Sigmoid colon (tissue), 7 donors: ENCODE results near the gene TIGD7. TPM values are rescaled to one million over a fixed set of nuclear protein-coding genes. Genes with fewer than 3 reads are reported as not detected.

Source experiments
- DNase-seq: peaks from one replicate; pipeline ENCODE4 v3.0.0-alpha.2; 2019
- H3K27ac ChIP-seq, 4 donors: fragments of 200-600 bp; sonication (generic); one replicate each; pipeline ENCODE4 v1.5.1; 2016 to 2019; ENCODE audit warnings: mild to moderate bottlenecking in 1 of 4
- H3K27me3 ChIP-seq, 3 donors: fragments of 200-600 bp; sonication (generic); one replicate each; pipeline ENCODE4 v1.5.1; 2019; ENCODE audit warnings: mild to moderate bottlenecking in 1 of 3
- H3K36me3 ChIP-seq, 4 donors: fragments of 200-600 bp; sonication (generic); one replicate each; pipeline ENCODE4 v1.5.1; 2016 to 2019
- H3K4me1 ChIP-seq, 4 donors: fragments of 200-600 bp; sonication (generic); one replicate each; pipeline ENCODE4 v1.5.1; 2017 to 2019
- H3K4me3 ChIP-seq, 4 donors: fragments of 200-600 bp; sonication (generic); one replicate each; pipeline ENCODE4 v1.5.1; 2017 to 2019; ENCODE audit warnings: mild to moderate bottlenecking in 2 of 4, moderate library complexity in 1 of 4
- H3K9me3 ChIP-seq, 4 donors: fragments of 200-600 bp in 3 of 4; sonication (generic) in 3 of 4; one replicate each; pipeline versions ENCODE4 v1.5.1 to v1.6.1; 2013 to 2019
- CTCF ChIP-seq, 4 experiments: fragments of 450-650 bp in 3 of 4; fragments of 200-600 bp in 1 of 4; IDR thresholded peaks; one replicate each; pipeline ENCODE4 v1.5.1; 2016 to 2019; ENCODE audit warnings: antibody characterized with exemption in 4 of 4, mild to moderate bottlenecking in 3 of 4, moderate library complexity in 2 of 4
- EP300 ChIP-seq, 4 donors: sonication (generic); formaldehyde crosslinking; IDR thresholded peaks; one replicate each; pipeline ENCODE4 v1.6.1; 2017; ENCODE audit warnings: antibody characterized with exemption in 4 of 4
- POLR2A ChIP-seq, 2 donors: fragments of 450-650 bp; IDR thresholded peaks; one replicate each; pipeline ENCODE4 v1.6.1; 2016; ENCODE audit warnings: antibody characterized with exemption in 2 of 2, mild to moderate bottlenecking in 2 of 2, moderate library complexity in 2 of 2
- POLR2AphosphoS5 ChIP-seq, 4 donors: sonication (generic); formaldehyde crosslinking; IDR thresholded peaks; one replicate each; pipeline ENCODE4 v1.6.1; 2017; ENCODE audit warnings: antibody characterized with exemption in 4 of 4
- WGBS, 2 donors: extraction: QIAGEN DNeasy Blood & Tissue Kit; methylation state at CpG; one replicate each; pipeline ENCODE4 v1.1.7; 2013; 5-methylcytosine and 5-hydroxymethylcytosine counted together
- intact Hi-C: fragments of 100-400 bp; cut with DNase I; formaldehyde crosslinking; loops from one replicate; pipeline ENCODE4 v1.15.1; 2023
- polyA plus RNA-seq, 3 donors: library from polyadenylated mRNA; stranded (reverse); fragments of 200-250 nt; gene quantifications; one replicate each; pipeline ENCODE4 v1.2.3, GENCODE V29; 2013
- total RNA-seq, 4 donors: library from RNA; depleted of rRNA; stranded (reverse); fragments of >200 nt; gene quantifications; one replicate each; pipeline ENCODE4 v1.1.0, GENCODE V29; 2016
- donor health status: healthy with polysubstance abuse.
- donor health status: Bipolar disorder and iron deficiency.
- donor health status: healthy.

The TIGD7 gene
- total and polyA plus RNA-seq, 7 donors = 1.2 to 12.8 (median 4.2) TPM

GRCh38 chr16:3259836-3260235, 45.4 kb downstream of the TIGD7 start:
- H3K4me3 ChIP-seq = no peak overlapping the region
- intact Hi-C loops = loop anchor here (10.0 kb wide), 1 partner anchor 195 kb away; no protein-coding TSS in a partner anchor
- H3K9me3 ChIP-seq = no peaks in the 10 kb centered on the region
- no peak for DNase-seq
- peaks cover 0 to 8% (median 0%) of the 10 kb centered on the region in 3 donors for H3K27me3 ChIP-seq
- H3K4me1 ChIP-seq = peaks cover 0 to 10% (median 9%) of the 10 kb centered on the region in 4 donors
- peak overlapping the region in 1 of 4 donors; percentile 4 for H3K27ac ChIP-seq
- no peak for TF ChIP-seq POLR2AphosphoS5 (IDR thresholded peaks at IDR 0.05)
- TF ChIP-seq CTCF (IDR thresholded peaks at IDR 0.05) = no peak
- TF ChIP-seq EP300 (IDR thresholded peaks at IDR 0.05) = no peak
- TF ChIP-seq POLR2A (IDR thresholded peaks at IDR 0.05) = no peak
- WGBS, 2 donors = 86 to 87% methylated on average over 8 of the region's 8 CpGs
- no peaks in the 10 kb centered on the region for H3K36me3 ChIP-seq

- 79 to 81% methylated on average over 9 of the region's 9 CpGs for WGBS, 2 donors
- H3K27ac ChIP-seq = no peak overlapping the region
These were observed 48.3 kb downstream of the TIGD7 start for GRCh38 chr16:3256866-3257465.

GRCh38 chr16:3256146-3256865, 48.9 kb downstream of the TIGD7 start, which contains the start of gene MEFV:
MEFV (minus strand) TSS chr16:3256633; CDS start chr16:3256587, 46 bp downstream.
- DNase-seq = no peak
- H3K4me1 ChIP-seq = no peaks in the 10 kb centered on the region
- H3K36me3 ChIP-seq = no peaks in the 10 kb centered on the region
- TF ChIP-seq CTCF (IDR thresholded peaks at IDR 0.05) (no peak), POLR2AphosphoS5 (IDR thresholded peaks at IDR 0.05) (no peak), POLR2A (IDR thresholded peaks at IDR 0.05) (no peak), EP300 (IDR thresholded peaks at IDR 0.05) (no peak)
- no peaks in the 10 kb centered on the region for H3K9me3 ChIP-seq
- H3K27ac ChIP-seq = no peak within 1 kb of the TSS
- 79 to 82% methylated on average over 14 of the region's 14 CpGs for WGBS, 2 donors
- intact Hi-C loops = no loop called here
- H3K27me3 ChIP-seq = peaks cover 0 to 14% (median 0%) of the 10 kb centered on the region in 3 donors
- H3K4me3 ChIP-seq = peak within 1 kb of the TSS in 2 of 4 donors; percentile 16 to 27

More at GRCh38 chr16:3256866-3257465, 48.3 kb downstream of the TIGD7 start:
- Histone ChIP-seq H3K9me3 (no peaks in the 10 kb centered on the region), H3K4me3 (peak overlapping the region in 1 of 4 donors; percentile 27), H3K4me1 (no peaks in the 10 kb centered on the region), H3K36me3 (no peaks in the 10 kb centered on the region), H3K27me3 (peaks cover 0 to 14% (median 0%) of the 10 kb centered on the region in 3 donors)
- TF ChIP-seq EP300 (IDR thresholded peaks at IDR 0.05) (no peak), POLR2AphosphoS5 (IDR thresholded peaks at IDR 0.05) (no peak), CTCF (IDR thresholded peaks at IDR 0.05) (no peak), POLR2A (IDR thresholded peaks at IDR 0.05) (no peak)
- no peak for DNase-seq
- intact Hi-C loops = no loop called here

GRCh38 chr16:3254309-3254708, 50.9 kb downstream of the TIGD7 start:
- no peak for TF ChIP-seq EP300 (IDR thresholded peaks at IDR 0.05)
- no peak for TF ChIP-seq CTCF (IDR thresholded peaks at IDR 0.05)
- TF ChIP-seq POLR2AphosphoS5 (IDR thresholded peaks at IDR 0.05) = no peak
- no peak for TF ChIP-seq POLR2A (IDR thresholded peaks at IDR 0.05)
- intact Hi-C loops = no loop called here
- 47 to 59% methylated on average over 35 of the region's 35 CpGs for WGBS, 2 donors
- Histone ChIP-seq H3K36me3 (no peaks in the 10 kb centered on the region), H3K4me3 (no peak overlapping the region), H3K27me3 (peaks cover 0 to 14% (median 0%) of the 10 kb centered on the region in 3 donors), H3K9me3 (no peaks in the 10 kb centered on the region), H3K4me1 (no peaks in the 10 kb centered on the region), H3K27ac (no peak overlapping the region)
- DNase-seq = no peak
